Right lobe of liver (tissue), 4 donors: Measurements from ENCODE around the gene CDK14.

Experiments
- CTCF ChIP-seq, 4 donors: fragments of 200-600 bp in 3 of 4; fragments of 450-650 bp in 1 of 4; IDR thresholded peaks; one replicate each; pipeline versions ENCODE4 v1.5.1 to v1.8.0; 2016 to 2022; ENCODE audit warnings: antibody characterized with exemption in 4 of 4, mild to moderate bottlenecking in 2 of 4
- POLR2A ChIP-seq: fragments of 450-650 bp; IDR thresholded peaks from one replicate; pipeline ENCODE4 v1.6.1; 2017; ENCODE audit warnings: antibody characterized with exemption, mild to moderate bottlenecking
- donor health status: DM: no; HTN: no; CAD: no.
- donor health status: DM: no; HTN: no; CAD: no.
- donor health status: DM: no; HTN: yes; CAD: no.

DNA sequence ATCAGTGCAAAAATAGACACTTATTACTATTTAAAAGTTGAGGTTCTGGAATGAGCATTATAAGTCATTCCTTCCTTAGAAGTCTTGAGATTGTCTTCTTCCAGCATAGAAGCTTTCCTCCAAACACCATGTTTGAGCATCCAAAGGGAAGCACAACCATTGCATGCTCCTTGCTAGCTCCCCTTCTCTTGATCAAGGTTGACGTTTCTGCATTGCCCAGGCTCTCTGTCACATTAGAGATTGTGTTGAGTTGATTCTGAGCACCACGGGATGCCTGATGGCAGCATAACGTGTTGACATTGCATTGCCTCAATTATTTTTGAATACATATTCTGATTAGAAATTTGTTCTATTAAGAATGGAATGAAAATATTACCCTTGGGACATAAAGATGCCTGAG lies 322.2 kb downstream of the CDK14 start:
- TF ChIP-seq POLR2A (no peak), CTCF (IDR thresholded peaks at IDR 0.05) (no peak)
